Body of pancreas (tissue), 4 donors: ENCODE results near the gene C19orf81. TPM values are rescaled to one million over a fixed set of nuclear protein-coding genes. Genes with fewer than 3 reads are reported as not detected.

Source experiments
- ATAC-seq: fragments of 150-250 bp; one replicate; pipeline ENCODE4 v1.9.1; 2016
- DNase-seq, 4 donors: peaks; one replicate each; pipeline ENCODE4 v3.0.0-alpha.2; 2019
- H3K27ac ChIP-seq, 4 donors: fragments of 200-600 bp; sonication (generic); 1 replicate in 3 of 4; 2 replicates in 1 of 4; pipeline versions ENCODE4 v1.5.1 to v1.6.1; 2016 to 2019; ENCODE audit warnings: mild to moderate bottlenecking in 1 of 4, mixed read lengths in 1 of 4, moderate library complexity in 1 of 4
- H3K27me3 ChIP-seq, 2 donors: fragments of 200-600 bp; sonication (generic); one replicate each; pipeline ENCODE4 v1.6.0; 2016; ENCODE audit warnings: mild to moderate bottlenecking in 1 of 2
- H3K36me3 ChIP-seq, 2 donors: fragments of 200-600 bp; sonication (generic); replicated peaks in 1 of 2; 2 replicates each; pipeline ENCODE4 v1.5.1; 2016; ENCODE audit warnings: low read depth in 2 of 2; ENCODE audit not compliant: insufficient read depth in 1 of 2
- H3K4me1 ChIP-seq: fragments of 200-600 bp; sonication (generic); one replicate; pipeline ENCODE4 v1.6.0; 2016
- H3K4me3 ChIP-seq, 2 donors: fragments of 200-600 bp; sonication (generic); 1 replicate in 1 of 2; 2 replicates in 1 of 2; pipeline ENCODE4 v1.5.1; 2016 to 2019
- H3K9me3 ChIP-seq, 3 donors: fragments of 200-600 bp; sonication (generic); 1 replicate in 2 of 3; 2 replicates in 1 of 3; pipeline ENCODE4 v1.5.1; 2016
- CTCF ChIP-seq, 7 experiments: fragments of 450-650 bp in 4 of 7; fragments of 200-600 bp in 3 of 7; sonication (generic) in 3 of 7; IDR thresholded peaks; one replicate each; pipeline ENCODE4 v1.5.1; 2016 to 2019; ENCODE audit warnings: antibody characterized with exemption in 7 of 7
- POLR2A ChIP-seq, 3 donors: fragments of 450-650 bp; IDR thresholded peaks; one replicate each; pipeline ENCODE4 v1.6.1; 2016; ENCODE audit warnings: antibody characterized with exemption in 3 of 3, mild to moderate bottlenecking in 2 of 3
- WGBS, 2 donors: methylation state at CpG; one replicate each; pipeline ENCODE4 v1.1.5; 2017; 5-methylcytosine and 5-hydroxymethylcytosine counted together
- intact Hi-C: fragments of 100-400 bp; cut with DNase I; formaldehyde crosslinking; loops from one replicate; pipeline ENCODE4 v1.15.1; 2023
- total RNA-seq, 2 donors: library from RNA; depleted of rRNA; stranded (reverse); fragments of >200 nt; gene quantifications; one replicate each; pipeline ENCODE4 v1.1.0, GENCODE V29; 2016

C19orf81 gene
- total RNA-seq, 2 donors from 2014 or later, result not detected

DNA sequence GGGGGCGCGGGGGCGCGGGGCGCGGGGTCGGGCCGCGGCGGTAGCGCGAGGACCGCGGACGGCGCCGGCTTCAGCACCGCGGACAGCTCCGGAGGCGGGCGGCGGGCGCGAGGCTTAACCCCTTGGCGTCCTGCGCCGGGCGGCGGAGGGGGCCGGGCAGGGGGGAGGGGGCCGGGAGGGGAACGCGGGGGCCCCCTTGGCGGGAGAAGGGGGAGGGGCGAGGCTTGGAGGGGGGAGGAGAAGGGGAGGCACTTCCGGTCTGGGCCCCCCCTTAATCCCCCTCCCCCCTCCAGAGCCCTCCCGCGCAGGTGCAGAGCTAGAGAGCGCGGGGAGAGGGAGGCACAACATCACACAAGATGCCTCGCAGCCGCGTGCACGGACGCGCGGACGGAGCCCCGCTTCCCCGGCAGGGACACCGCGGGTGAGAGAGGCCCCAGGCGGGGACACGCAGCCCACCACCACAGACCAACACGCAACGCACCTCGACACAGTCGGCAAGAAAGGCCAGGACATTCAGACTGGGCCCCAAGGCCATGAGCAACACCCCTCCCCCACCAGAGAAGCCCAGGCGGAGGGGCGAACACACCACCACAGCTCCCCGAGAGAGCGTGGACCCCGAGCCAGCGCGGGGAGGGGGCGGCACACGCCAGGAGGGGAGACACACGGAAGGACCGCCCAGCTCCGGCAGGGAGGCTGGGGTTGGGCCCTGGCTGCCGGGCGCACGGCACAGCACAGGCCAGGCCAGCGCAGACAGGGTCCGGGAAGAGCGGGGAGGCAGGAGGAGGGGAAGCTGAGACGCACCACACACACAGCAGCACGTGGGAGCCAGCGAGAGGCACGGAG is 46.2 kb downstream of the C19orf81 start:
- TF ChIP-seq CTCF (IDR thresholded peaks at IDR 0.05) (no peak), POLR2A (IDR thresholded peaks at IDR 0.05) (no peak)
- H3K9me3 ChIP-seq, result no peaks in the 10 kb centered on the region
- ATAC-seq, result peak; percentile 52
- no peaks in the 10 kb centered on the region for H3K4me1 ChIP-seq
- peaks cover 0 to 20% of the 10 kb centered on the region in 2 donors for H3K27me3 ChIP-seq
- intact Hi-C loops, result no loop called here
- H3K27ac ChIP-seq, result no peak overlapping the region
- H3K4me3 ChIP-seq, result no peak overlapping the region
- DNase-seq, result peak in 1 of 4 donors; percentile 13
- 3 to 4% methylated on average over 4 to 24 of the region's 81 CpGs for WGBS, 2 donors
- H3K36me3 ChIP-seq, result no peaks in the 10 kb centered on the region

- ATAC-seq, result no peak
- intact Hi-C loops, result no loop called here
- WGBS, 2 donors, result 45 to 53% methylated on average over 14 to 15 of the region's 15 CpGs
- no peak for DNase-seq
- Histone ChIP-seq H3K4me1 (no peaks in the 10 kb centered on the region), H3K4me3 (no peak overlapping the region), H3K9me3 (no peaks in the 10 kb centered on the region), H3K27me3 (peaks cover 0 to 20% of the 10 kb centered on the region in 2 donors), H3K27ac (no peak overlapping the region), H3K36me3 (no peaks in the 10 kb centered on the region)
- TF ChIP-seq CTCF (IDR thresholded peaks at IDR 0.05) (no peak), POLR2A (IDR thresholded peaks at IDR 0.05) (no peak)
Observed at GRCh38 chr19:50696094-50696483, 46.8 kb downstream of the C19orf81 start.

GRCh38 chr19:50697414-50698124 is 48.3 kb downstream of the C19orf81 start:
- WGBS, 2 donors, result 42 to 56% methylated on average over 10 to 13 of the region's 13 CpGs

GRCh38 chr19:50701367-50701985 is 52.2 kb downstream of the C19orf81 start:
- no peak overlapping the region for H3K27ac ChIP-seq
- intact Hi-C loops, result no loop called here
- H3K9me3 ChIP-seq, result no peaks in the 10 kb centered on the region
- no peaks in the 10 kb centered on the region for H3K4me1 ChIP-seq
- no peak for ATAC-seq
- peaks cover 0 to 11% of the 10 kb centered on the region in 2 donors for H3K27me3 ChIP-seq
- H3K4me3 ChIP-seq, result no peak overlapping the region
- no peak for DNase-seq
- TF ChIP-seq CTCF (IDR thresholded peaks at IDR 0.05), result no peak
- TF ChIP-seq POLR2A (IDR thresholded peaks at IDR 0.05), result no peak
- 61 to 72% methylated on average over 3 to 13 of the region's 13 CpGs for WGBS, 2 donors
- no peaks in the 10 kb centered on the region for H3K36me3 ChIP-seq

More at GRCh38 chr19:50697414-50698124, 48.3 kb downstream of the C19orf81 start:
- Histone ChIP-seq H3K9me3 (no peaks in the 10 kb centered on the region), H3K4me1 (no peaks in the 10 kb centered on the region), H3K4me3 (no peak overlapping the region), H3K27ac (no peak overlapping the region), H3K36me3 (no peaks in the 10 kb centered on the region), H3K27me3 (peaks cover 0 to 20% of the 10 kb centered on the region in 2 donors)
- intact Hi-C loops, result no loop called here
- ATAC-seq (no peak), DNase-seq (no peak)
- TF ChIP-seq POLR2A (IDR thresholded peaks at IDR 0.05) (no peak), CTCF (IDR thresholded peaks at IDR 0.05) (no peak)
